CD8-positive, alpha-beta memory T cell (primary cell): ENCODE data around the gene EXD3. TPM values are rescaled to one million over a fixed set of nuclear protein-coding genes. Genes with fewer than 3 reads are reported as not detected.
"Not testable (repeated sequence)": the region's sequence is repeated elsewhere in the genome, so short reads cannot be mapped to it uniquely, and the experiment has no call there.

Source experiments
- CTCF ChIA-PET: fragments of 350-600 bp; sonication (Branson Sonifier 250); formaldehyde crosslinking; loops from one replicate; lab custom pipeline; 2021; ENCODE audit warnings: antibody characterized with exemption; lab: Charles Lee
- POLR2A ChIA-PET: fragments of 350-600 bp; sonication (Branson Sonifier 250); formaldehyde crosslinking; loops from one replicate; lab custom pipeline; 2021; ENCODE audit warnings: antibody characterized with exemption; lab: Charles Lee
- DNase-seq, 5 donors: peaks; one replicate each; pipeline versions ENCODE4 v3.0.0 to v3.0.0-alpha.2; 2020 to 2022; ENCODE audit warnings: mixed read lengths in 1 of 5
- H3K27ac ChIP-seq: one replicate; pipeline ENCODE4 v1.7.0; 2013; ENCODE audit warnings: low read depth, mild to moderate bottlenecking, low read length, moderate library complexity
- H3K27me3 ChIP-seq: 2 replicates; pipeline ENCODE4 v1.7.0; 2013; ENCODE audit warnings: low read length, mild to moderate bottlenecking; ENCODE audit not compliant: insufficient read depth, poor library complexity, severe bottlenecking
- H3K36me3 ChIP-seq: 2 replicates; pipeline ENCODE4 v1.7.0; 2013; ENCODE audit warnings: mild to moderate bottlenecking, low read length, moderate library complexity; ENCODE audit not compliant: insufficient read depth
- H3K4me1 ChIP-seq: 2 replicates; pipeline ENCODE4 v1.7.0; 2013; ENCODE audit warnings: mild to moderate bottlenecking, low read length, moderate library complexity; ENCODE audit not compliant: insufficient read depth
- H3K4me3 ChIP-seq: 2 replicates; pipeline ENCODE4 v1.7.0; 2013; ENCODE audit warnings: mild to moderate bottlenecking, low read length
- H3K9me3 ChIP-seq: 2 replicates; pipeline ENCODE4 v1.7.0; 2013; ENCODE audit warnings: mild to moderate bottlenecking, low read length
- H3K27ac Mint-ChIP-seq, 8 donors: one replicate each; pipeline ENCODE4 v1.8.0; 2020 to 2021; ENCODE audit warnings: mixed read lengths in 8 of 8, mild to moderate bottlenecking in 6 of 8, inconsistent platforms in 3 of 8, moderate library complexity in 3 of 8
- H3K27me3 Mint-ChIP-seq, 2 donors: one replicate each; pipeline ENCODE4 v1.8.0; 2020 to 2021; ENCODE audit warnings: mixed read lengths in 2 of 2, mild to moderate bottlenecking in 1 of 2, moderate library complexity in 1 of 2
- H3K36me3 Mint-ChIP-seq, 3 donors: one replicate each; pipeline ENCODE4 v1.8.0; 2020 to 2021; ENCODE audit warnings: mixed read lengths in 3 of 3, inconsistent platforms in 1 of 3, mild to moderate bottlenecking in 1 of 3
- H3K4me1 Mint-ChIP-seq, 3 donors: one replicate each; pipeline ENCODE4 v1.8.0; 2020 to 2021; ENCODE audit warnings: mixed read lengths in 3 of 3, inconsistent platforms in 1 of 3, mild to moderate bottlenecking in 1 of 3
- H3K4me3 Mint-ChIP-seq, 7 donors: one replicate each; pipeline ENCODE4 v1.8.0; 2020 to 2021; ENCODE audit warnings: mixed read lengths in 7 of 7, mild to moderate bottlenecking in 6 of 7, moderate library complexity in 4 of 7, inconsistent platforms in 2 of 7
- H3K9me3 Mint-ChIP-seq, 5 donors: one replicate each; pipeline ENCODE4 v1.8.0; 2020 to 2022; ENCODE audit warnings: mixed read lengths in 5 of 5, mild to moderate bottlenecking in 3 of 5, moderate library complexity in 2 of 5, inconsistent platforms in 1 of 5
- polyA plus RNA-seq: library from polyadenylated mRNA; unstranded; fragments of 300-500 nt; fragmentation: Illumina TruSeq; gene quantifications from one replicate; pipeline ENCODE4 v1.2.3, GENCODE V29; 2021
- total RNA-seq, 2 experiments: library from RNA; stranded (reverse); gene quantifications; one replicate each; pipeline ENCODE4 v1.2.3, GENCODE V29; 2021

EXD3 gene
- total and polyA plus RNA-seq, 3 experiments from 2014 or later = 4.8 to 6.7 (median 6.6) TPM

GRCh38 chr9:137452006-137452760, 29.2 kb upstream of the EXD3 start:
- DNase-seq = peak in 1 of 5 donors; percentile 47
- Mint-ChIP-seq H3K27me3 (peaks cover 0 to 2% of the 10 kb centered on the region in 2 donors), H3K4me3 (peak overlapping the region in 5 of 7 donors; percentile 11 to 63 (median 52)), H3K27ac (peak overlapping the region in 4 of 8 donors; percentile 42 to 93 (median 62)), H3K4me1 (peaks cover 23 to 39% (median 25%) of the 10 kb centered on the region in 3 donors), H3K9me3 (peaks cover 0 to 6% (median 0%) of the 10 kb centered on the region in 5 donors), H3K36me3 (peaks cover 0 to 11% (median 0%) of the 10 kb centered on the region in 3 donors)
- Histone ChIP-seq H3K27ac (no peak overlapping the region), H3K9me3 (no peaks in the 10 kb centered on the region), H3K27me3 (no peaks in the 10 kb centered on the region), H3K4me3 (no peak overlapping the region), H3K4me1 (peaks cover 58% of the 10 kb centered on the region), H3K36me3 (no peaks in the 10 kb centered on the region)
- POLR2A ChIA-PET = interaction anchor here (0.6 kb wide), 1 partner anchor 255 kb away, joined by 3 read pairs; no protein-coding TSS in a partner anchor
- CTCF ChIA-PET = interaction anchor here (1.6 kb wide), 1 partner anchor 29 kb away, joined by 5 read pairs; the partner anchor contains the start of genes EXD3 and NOXA1

GRCh38 chr9:137451264-137452005, 28.5 kb upstream of the EXD3 start:
- H3K4me3 ChIP-seq, CTCF ChIA-PET, H3K27me3 Mint-ChIP-seq, H3K9me3 Mint-ChIP-seq, H3K36me3 Mint-ChIP-seq, H3K27ac ChIP-seq, H3K27me3 ChIP-seq, H3K36me3 ChIP-seq, H3K9me3 ChIP-seq, POLR2A ChIA-PET: not testable (repeated sequence)
- peaks cover 51% of the 10 kb centered on the region for H3K4me1 ChIP-seq
- DNase-seq = peak in 2 of 5 donors; percentile 44 to 48
- peaks cover 26 to 39% (median 32%) of the 10 kb centered on the region in 3 donors for H3K4me1 Mint-ChIP-seq
- peak overlapping the region in 6 of 8 donors; percentile 73 to 95 (median 91) for H3K27ac Mint-ChIP-seq
- peak overlapping the region in 5 of 7 donors; percentile 8 to 72 (median 52) for H3K4me3 Mint-ChIP-seq

GRCh38 chr9:137450539-137451222, 27.7 kb upstream of the EXD3 start:
- H3K27me3 ChIP-seq, H3K4me3 ChIP-seq, H3K9me3 Mint-ChIP-seq, CTCF ChIA-PET, H3K36me3 Mint-ChIP-seq, H3K9me3 ChIP-seq, POLR2A ChIA-PET, H3K27me3 Mint-ChIP-seq, H3K36me3 ChIP-seq, H3K27ac ChIP-seq: not testable (repeated sequence)
- H3K4me3 Mint-ChIP-seq = peak overlapping the region in 5 of 7 donors; percentile 8 to 88 (median 66)
- peaks cover 54% of the 10 kb centered on the region for H3K4me1 ChIP-seq
- peak; percentile 28 to 79 (median 70) for DNase-seq
- peaks cover 25 to 36% (median 32%) of the 10 kb centered on the region in 3 donors for H3K4me1 Mint-ChIP-seq
- H3K27ac Mint-ChIP-seq = peak overlapping the region in 7 of 8 donors; percentile 30 to 95 (median 84)

DNA sequence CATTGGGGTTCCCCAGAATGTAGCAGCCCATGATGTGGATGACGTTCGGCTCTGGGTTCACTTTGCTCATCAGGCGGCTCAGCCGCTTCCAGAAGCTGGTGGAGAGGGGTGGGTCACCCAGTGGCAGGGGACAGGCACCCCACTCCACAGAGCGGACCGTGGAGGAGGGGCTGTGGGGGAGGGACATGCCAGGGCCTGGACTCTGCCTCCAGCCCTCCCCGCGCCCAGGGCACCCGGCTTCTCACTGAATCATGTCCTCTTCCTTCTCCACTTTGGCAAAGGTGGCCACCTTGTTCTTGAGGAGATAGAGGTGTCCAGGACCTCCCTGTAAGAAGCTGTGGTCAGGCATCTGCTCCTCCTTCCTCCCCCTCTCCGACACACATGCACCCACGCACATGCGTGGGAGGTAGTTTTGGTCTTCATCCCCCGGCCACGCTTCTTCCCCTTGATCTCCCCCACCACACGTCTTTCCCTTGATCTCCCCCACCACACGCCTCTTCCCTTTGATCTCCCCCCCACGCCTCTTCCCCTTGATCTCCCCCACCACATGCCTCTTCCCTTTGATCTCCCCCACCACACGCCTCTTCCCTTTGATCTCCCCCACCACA, 27.1 kb upstream of the EXD3 start:
- ChIA-PET CTCF (no interaction called here), POLR2A (no interaction called here)
- Mint-ChIP-seq H3K9me3 (peaks cover 0 to 6% (median 0%) of the 10 kb centered on the region in 5 donors), H3K4me1 (peaks cover 29 to 42% (median 37%) of the 10 kb centered on the region in 3 donors), H3K36me3 (no peaks in the 10 kb centered on the region), H3K27me3 (peaks cover 2 to 4% of the 10 kb centered on the region in 2 donors), H3K4me3 (peak overlapping the region in 6 of 7 donors; percentile 8 to 88 (median 66)), H3K27ac (peak overlapping the region; percentile 63 to 94 (median 84))
- Histone ChIP-seq H3K9me3 (no peaks in the 10 kb centered on the region), H3K4me1 (peaks cover 57% of the 10 kb centered on the region), H3K27me3 (no peaks in the 10 kb centered on the region), H3K4me3 (no peak overlapping the region), H3K27ac (no peak overlapping the region), H3K36me3 (no peaks in the 10 kb centered on the region)
- DNase-seq = peak; percentile 33 to 81 (median 69)

DNA sequence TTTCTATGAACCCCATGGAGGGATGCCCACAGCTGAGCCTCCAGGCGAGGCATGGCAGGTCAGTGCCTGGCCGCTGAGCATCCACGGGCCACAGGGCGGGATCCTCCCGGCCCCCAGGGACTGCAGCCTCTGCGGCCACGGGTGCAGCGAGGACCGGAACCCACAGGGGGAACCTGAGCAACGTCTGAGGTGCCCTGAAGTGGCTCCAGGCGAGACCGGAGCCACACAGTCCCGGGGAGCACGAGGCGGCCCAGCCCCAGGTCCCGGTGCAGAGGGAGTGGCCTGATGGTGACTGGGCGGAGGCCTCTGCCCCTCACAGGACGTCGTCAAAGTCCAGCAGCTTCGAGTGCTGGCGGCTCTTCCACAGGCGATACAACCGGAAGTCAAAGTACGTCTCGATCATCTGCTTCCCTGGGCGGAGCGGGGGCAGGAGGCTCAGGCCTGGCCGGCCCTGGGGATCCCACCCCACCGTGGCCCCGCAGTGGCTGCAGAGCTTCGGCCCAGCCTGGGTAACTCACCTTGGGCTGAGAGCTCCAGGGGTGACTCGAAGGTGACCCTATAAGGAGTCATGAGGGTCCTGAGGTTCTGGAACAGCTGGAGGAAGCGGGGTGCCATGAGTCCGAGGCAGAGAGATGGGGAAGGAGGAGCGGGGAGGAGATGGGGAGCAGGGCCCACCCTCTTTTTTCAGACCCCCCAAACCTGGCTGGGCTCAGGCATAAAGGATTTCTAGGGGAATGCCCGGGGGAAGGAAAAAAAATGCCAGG, 26.3 kb upstream of the EXD3 start:
- Mint-ChIP-seq H3K9me3 (peaks cover 0 to 6% (median 0%) of the 10 kb centered on the region in 5 donors), H3K27me3 (peaks cover 2 to 9% of the 10 kb centered on the region in 2 donors), H3K4me1 (peaks cover 29 to 42% (median 41%) of the 10 kb centered on the region in 3 donors), H3K4me3 (peak overlapping the region in 2 of 7 donors; percentile 13 to 72), H3K36me3 (no peaks in the 10 kb centered on the region), H3K27ac (peak overlapping the region in 3 of 8 donors; percentile 24 to 73 (median 46))
- Histone ChIP-seq H3K9me3 (no peaks in the 10 kb centered on the region), H3K27me3 (no peaks in the 10 kb centered on the region), H3K36me3 (no peaks in the 10 kb centered on the region), H3K4me1 (peaks cover 52% of the 10 kb centered on the region), H3K4me3 (no peak overlapping the region), H3K27ac (no peak overlapping the region)
- ChIA-PET POLR2A (no interaction called here), CTCF (no interaction called here)
- peak in 1 of 5 donors; percentile 47 for DNase-seq

DNA sequence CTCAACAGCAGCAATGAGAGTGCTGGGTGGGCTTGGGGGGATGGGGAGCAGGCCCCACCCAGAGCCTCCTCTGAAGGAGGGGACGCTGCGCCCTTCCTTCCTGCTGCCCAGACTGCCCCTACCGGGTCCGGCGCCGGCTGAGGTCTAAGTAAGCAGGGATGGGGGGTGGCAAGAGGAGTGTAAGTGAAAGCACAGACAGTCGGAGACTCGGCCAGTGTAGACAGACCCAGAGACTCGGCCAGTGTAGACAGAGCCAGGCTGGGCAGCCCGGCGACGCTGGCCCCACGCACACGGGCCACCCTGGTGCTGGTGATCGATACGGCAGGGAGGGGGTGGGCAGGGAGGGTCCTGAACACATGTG, 25.6 kb upstream of the EXD3 start:
- Mint-ChIP-seq H3K36me3 (no peaks in the 10 kb centered on the region), H3K9me3 (peaks cover 0 to 6% (median 0%) of the 10 kb centered on the region in 5 donors), H3K4me3 (peak overlapping the region in 1 of 7 donors; percentile 72), H3K27ac (peak overlapping the region in 1 of 8 donors; percentile 73), H3K4me1 (peaks cover 26 to 41% (median 39%) of the 10 kb centered on the region in 3 donors), H3K27me3 (peaks cover 3 to 12% of the 10 kb centered on the region in 2 donors)
- ChIA-PET POLR2A (no interaction called here), CTCF (interaction anchor here (2.1 kb wide), 1 partner anchor 25 kb away, joined by 9 read pairs; the partner anchor contains the start of genes EXD3 and NOXA1)
- Histone ChIP-seq H3K36me3 (no peaks in the 10 kb centered on the region), H3K4me3 (no peak overlapping the region), H3K4me1 (peaks cover 49% of the 10 kb centered on the region), H3K27me3 (no peaks in the 10 kb centered on the region), H3K27ac (no peak overlapping the region), H3K9me3 (no peaks in the 10 kb centered on the region)
- DNase-seq = peak in 1 of 5 donors; percentile 41
